ENCODE results near the gene GBX1. TPM values are rescaled to one million over a fixed set of nuclear protein-coding genes. Genes with fewer than 3 reads are reported as not detected.

Gene GBX1
- total RNA-seq, 2 experiments from 2014 or later: not detected

DNA sequence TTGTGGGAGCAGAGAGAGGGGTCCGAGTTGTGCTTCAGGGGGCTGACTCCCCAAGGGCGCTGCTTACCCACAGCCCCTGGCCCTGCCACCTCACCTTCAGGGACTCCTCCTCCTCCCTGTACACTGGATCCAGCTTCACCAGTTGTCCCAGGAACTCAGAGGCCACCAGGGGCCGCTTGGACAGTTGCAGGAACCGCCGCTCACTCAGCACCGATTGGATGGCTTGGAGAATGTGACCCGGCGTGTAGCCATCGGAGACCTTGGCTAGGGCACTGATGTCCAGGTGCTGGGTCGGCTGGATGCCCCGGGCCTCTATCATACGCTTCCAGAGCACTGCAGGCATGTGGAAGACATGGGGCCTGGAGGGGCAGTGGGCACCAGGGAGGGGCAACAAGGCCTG, 24.1 kb upstream of the GBX1 start:
- H3K9me3 Mint-ChIP-seq: no peaks in the 10 kb centered on the region
- peaks cover 2% of the 10 kb centered on the region for H3K27me3 Mint-ChIP-seq
- ChIA-PET POLR2A (interaction anchor here (0.6 kb wide), 1 partner anchor 88 kb away, joined by 4 read pairs; no protein-coding TSS in a partner anchor), CTCF (no interaction called here)
- no peaks in the 10 kb centered on the region for H3K4me1 Mint-ChIP-seq (ENCODE audit: low read depth)
- no peak for DNase-seq
- intact Hi-C loops (cut with micrococcal nuclease): no loop called here
- H3K27ac Mint-ChIP-seq: no peak overlapping the region
- H3K4me3 Mint-ChIP-seq: no peak overlapping the region
- H3K36me3 Mint-ChIP-seq: no peaks in the 10 kb centered on the region

GRCh38 chr7:151189038-151189437, 21.5 kb upstream of the GBX1 start:
- Mint-ChIP-seq H3K36me3 (no peaks in the 10 kb centered on the region), H3K4me3 (no peak overlapping the region), H3K27ac (no peak overlapping the region), H3K27me3 (no peaks in the 10 kb centered on the region), H3K9me3 (no peaks in the 10 kb centered on the region), H3K4me1 (ENCODE audit: low read depth) (no peaks in the 10 kb centered on the region)
- intact Hi-C loops (cut with micrococcal nuclease): no loop called here
- POLR2A ChIA-PET: no interaction called here
- CTCF ChIA-PET: no interaction called here
- no peak for DNase-seq

DNA sequence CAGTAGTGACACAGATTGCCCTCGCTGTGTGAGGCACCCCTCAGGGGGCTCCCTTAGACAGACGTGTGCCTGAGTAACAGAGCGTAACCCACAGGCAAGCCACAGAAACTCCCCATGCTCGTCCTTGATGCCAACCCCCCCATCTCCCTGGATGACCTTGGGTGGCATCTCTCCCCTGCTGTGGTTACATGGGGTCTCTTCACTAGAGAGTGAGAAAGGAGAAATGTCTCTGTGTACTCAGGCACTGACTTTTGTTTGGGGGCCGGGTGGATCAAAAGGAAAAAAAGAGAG, 20.7 kb upstream of the GBX1 start:
- no peaks in the 10 kb centered on the region for H3K4me1 Mint-ChIP-seq (ENCODE audit: low read depth)
- H3K36me3 Mint-ChIP-seq: no peaks in the 10 kb centered on the region
- no peak overlapping the region for H3K27ac Mint-ChIP-seq
- no peaks in the 10 kb centered on the region for H3K9me3 Mint-ChIP-seq
- CTCF ChIA-PET: interaction anchor here (0.9 kb wide), 1 partner anchor 64 kb away, joined by 3 read pairs; no protein-coding TSS in a partner anchor
- POLR2A ChIA-PET: no interaction called here
- intact Hi-C loops (cut with micrococcal nuclease): no loop called here
- no peaks in the 10 kb centered on the region for H3K27me3 Mint-ChIP-seq
- no peak overlapping the region for H3K4me3 Mint-ChIP-seq
- no peak for DNase-seq

GRCh38 chr7:151187409-151188251, 20.1 kb upstream of the GBX1 start:
- no peaks in the 10 kb centered on the region for H3K4me1 Mint-ChIP-seq (ENCODE audit: low read depth)
- no peaks in the 10 kb centered on the region for H3K36me3 Mint-ChIP-seq
- no peak overlapping the region for H3K4me3 Mint-ChIP-seq
- intact Hi-C loops (cut with micrococcal nuclease): no loop called here
- no peak for DNase-seq
- ChIA-PET POLR2A (no interaction called here), CTCF (interaction anchor here (0.9 kb wide), 1 partner anchor 64 kb away, joined by 3 read pairs; no protein-coding TSS in a partner anchor)
- H3K9me3 Mint-ChIP-seq: no peaks in the 10 kb centered on the region
- H3K27ac Mint-ChIP-seq: no peak overlapping the region
- no peaks in the 10 kb centered on the region for H3K27me3 Mint-ChIP-seq

DNA sequence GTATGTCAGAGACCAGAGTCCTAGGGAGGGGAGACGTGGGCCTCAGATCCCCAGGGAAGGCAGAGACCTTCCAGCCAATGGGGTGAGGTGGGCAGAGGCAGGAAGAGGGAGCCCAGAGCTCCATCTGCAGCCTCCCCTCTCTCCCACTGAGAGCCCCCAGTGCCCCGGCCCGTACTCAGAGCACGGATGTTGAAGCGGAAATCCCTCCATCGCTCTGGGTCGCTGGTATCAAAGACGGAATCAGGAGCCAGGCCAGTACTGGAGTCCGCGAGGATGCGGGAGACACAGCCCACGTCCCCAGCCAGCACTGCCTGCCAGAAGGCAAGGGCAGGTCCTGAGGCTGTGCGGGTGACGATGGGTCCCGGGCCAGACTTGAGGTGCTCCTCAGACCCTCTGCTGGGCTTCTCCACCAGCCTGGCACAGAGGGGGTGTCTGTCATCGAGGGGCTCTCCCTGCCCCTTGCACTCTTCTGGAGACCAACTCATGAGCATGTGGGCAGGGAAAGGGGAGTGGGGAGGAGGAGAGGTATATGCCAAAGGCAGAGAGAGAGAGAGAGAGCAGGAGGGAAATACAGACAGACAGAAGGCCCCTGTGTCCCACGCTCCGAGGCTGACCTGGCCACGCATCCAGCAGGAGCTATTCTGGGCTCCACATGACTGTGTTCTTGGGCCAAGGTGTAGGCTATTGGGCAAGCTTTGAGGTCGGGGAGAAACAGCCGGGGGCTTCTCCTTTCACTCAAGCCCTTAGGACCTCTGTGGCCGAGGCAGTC, 19.3 kb upstream of the GBX1 start, which contains the start of gene ASB10:
Gene ASB10, minus strand, starts transcription at position 611 of the 769 bp plus-strand sequence. Its CDS starts 120 bp downstream, at position 491.
- H3K27me3 Mint-ChIP-seq: peaks cover 3% of the 10 kb centered on the region
- ChIA-PET CTCF (no interaction called here), POLR2A (no interaction called here)
- no peak within 1 kb of the TSS for H3K4me3 Mint-ChIP-seq
- intact Hi-C loops (cut with micrococcal nuclease): no loop called here
- H3K9me3 Mint-ChIP-seq: no peaks in the 10 kb centered on the region
- H3K4me1 Mint-ChIP-seq (ENCODE audit: low read depth): no peaks in the 10 kb centered on the region
- no peaks in the 10 kb centered on the region for H3K36me3 Mint-ChIP-seq
- no peak for DNase-seq
- H3K27ac Mint-ChIP-seq: no peak within 1 kb of the TSS

DNA sequence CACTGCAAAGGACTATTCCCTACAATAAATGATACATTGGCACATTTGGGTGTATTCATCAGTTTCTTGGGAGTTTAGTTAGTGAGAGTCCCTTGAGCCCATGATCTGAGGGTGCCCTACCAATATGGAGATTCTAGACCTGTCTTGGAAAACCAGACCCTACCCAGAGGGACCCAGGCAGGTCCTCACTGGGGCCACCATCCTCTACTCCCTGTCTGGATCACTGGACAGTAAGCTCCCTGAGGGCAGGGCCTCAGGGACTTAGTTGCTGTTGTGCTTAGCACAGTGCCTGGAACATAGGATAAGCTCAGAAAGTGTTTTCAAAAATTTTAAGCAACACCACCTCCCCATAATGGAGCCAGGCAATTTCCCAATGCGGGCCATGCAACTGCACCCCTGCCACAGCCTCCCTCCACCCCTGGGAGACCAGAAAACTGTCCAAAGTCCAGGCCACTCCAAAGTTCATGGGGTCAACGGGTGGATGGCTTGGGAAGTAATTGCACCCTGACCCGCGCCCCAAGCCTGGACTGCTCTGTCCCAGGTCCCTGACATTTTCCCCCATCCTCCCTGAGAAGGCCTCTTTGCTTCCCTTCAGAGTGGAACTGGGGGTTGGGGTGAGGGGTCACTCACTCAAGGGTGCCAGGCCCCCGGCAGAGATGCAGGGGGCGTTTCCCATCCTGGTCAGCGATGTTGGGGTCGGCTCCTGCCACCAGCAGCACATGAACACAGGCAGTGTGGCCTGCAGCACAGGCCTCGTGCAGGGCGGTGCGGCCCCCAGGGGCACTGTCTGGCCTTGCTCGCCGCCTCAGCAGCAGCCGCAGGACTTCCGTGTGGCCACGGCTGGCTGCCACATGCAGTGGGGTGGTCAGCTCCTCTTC, 18.5 kb upstream of the GBX1 start:
- DNase-seq: no peak

GRCh38 chr7:151181011-151181431, 13.5 kb upstream of the GBX1 start:
- intact Hi-C loops (cut with micrococcal nuclease): no loop called here
- Mint-ChIP-seq H3K36me3 (no peaks in the 10 kb centered on the region), H3K4me3 (no peak overlapping the region), H3K4me1 (ENCODE audit: low read depth) (no peaks in the 10 kb centered on the region), H3K27ac (no peak overlapping the region), H3K9me3 (no peaks in the 10 kb centered on the region), H3K27me3 (peaks cover 8% of the 10 kb centered on the region)
- ChIA-PET CTCF (no interaction called here), POLR2A (interaction anchor here (0.8 kb wide), 1 partner anchor 30 kb away, joined by 3 read pairs; no protein-coding TSS in a partner anchor)
- peak; percentile 3 for DNase-seq

More for the DNA sequence above, 18.5 kb upstream of the GBX1 start:
- H3K36me3 Mint-ChIP-seq: no peaks in the 10 kb centered on the region
- H3K27me3 Mint-ChIP-seq: peaks cover 3% of the 10 kb centered on the region
- H3K4me1 Mint-ChIP-seq (ENCODE audit: low read depth): no peaks in the 10 kb centered on the region
- H3K4me3 Mint-ChIP-seq: no peak overlapping the region
- H3K27ac Mint-ChIP-seq: no peak overlapping the region
- H3K9me3 Mint-ChIP-seq: no peaks in the 10 kb centered on the region
- intact Hi-C loops (cut with micrococcal nuclease): no loop called here
- ChIA-PET CTCF (no interaction called here), POLR2A (no interaction called here)

DNA sequence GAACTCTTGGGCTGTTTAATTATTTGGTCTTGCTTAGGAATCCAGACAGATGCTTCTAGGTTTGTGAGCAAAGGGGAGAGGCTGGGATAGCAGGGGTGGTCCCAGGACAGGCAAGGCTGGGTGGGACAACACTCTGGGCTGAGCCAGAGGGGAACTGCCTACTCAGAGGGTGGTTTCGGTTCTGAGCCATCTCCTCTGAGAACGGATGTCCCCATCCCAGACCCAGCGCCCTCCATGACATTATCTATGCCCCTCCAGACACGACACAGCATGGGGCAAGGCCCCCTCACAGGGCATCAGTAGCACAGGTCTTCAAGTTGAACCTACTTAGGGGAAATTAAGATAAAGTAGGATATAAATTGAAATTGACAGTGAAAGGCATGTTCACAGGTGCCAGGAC, 12.5 kb upstream of the GBX1 start:
- POLR2A ChIA-PET: no interaction called here
- no peaks in the 10 kb centered on the region for H3K9me3 Mint-ChIP-seq
- peaks cover 8% of the 10 kb centered on the region for H3K27me3 Mint-ChIP-seq
- DNase-seq: no peak
- H3K4me3 Mint-ChIP-seq: no peak overlapping the region
- H3K36me3 Mint-ChIP-seq: no peaks in the 10 kb centered on the region
- no peaks in the 10 kb centered on the region for H3K4me1 Mint-ChIP-seq (ENCODE audit: low read depth)
- intact Hi-C loops (cut with micrococcal nuclease): no loop called here
- CTCF ChIA-PET: interaction anchor here (1.6 kb wide), 1 partner anchor 10 kb away, joined by 7 read pairs; no protein-coding TSS in a partner anchor
- H3K27ac Mint-ChIP-seq: no peak overlapping the region

DNA sequence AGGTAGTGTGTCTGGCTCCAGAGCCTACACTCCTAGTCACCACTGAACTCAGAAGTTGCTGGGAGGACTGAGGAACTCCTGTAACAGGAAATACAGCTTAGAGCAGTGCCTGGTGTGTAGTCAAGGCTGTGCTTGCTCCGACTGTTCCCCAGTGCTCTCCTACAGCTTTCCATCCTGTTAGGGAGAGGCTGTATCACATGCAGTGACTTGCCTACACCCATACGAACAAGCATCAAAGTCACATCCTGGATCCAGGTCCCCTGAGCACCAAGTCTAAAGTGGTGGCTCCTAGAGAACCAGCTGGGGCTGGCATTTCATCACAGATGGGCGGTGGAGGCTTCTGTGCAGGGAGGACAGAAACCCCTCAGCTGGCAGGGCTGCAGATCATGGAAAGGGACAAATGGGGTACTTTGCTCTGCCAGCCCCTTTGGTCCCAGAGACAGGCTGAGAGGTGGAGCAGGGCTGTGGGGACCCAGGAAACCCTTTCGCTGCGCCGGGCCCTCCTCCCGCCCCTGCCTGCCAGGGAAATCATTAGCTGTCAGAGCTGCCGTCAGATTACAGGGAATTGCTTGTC, 11.9 kb upstream of the GBX1 start:
- Mint-ChIP-seq H3K27ac (no peak overlapping the region), H3K9me3 (no peaks in the 10 kb centered on the region), H3K27me3 (peaks cover 11% of the 10 kb centered on the region), H3K4me3 (no peak overlapping the region), H3K36me3 (no peaks in the 10 kb centered on the region), H3K4me1 (ENCODE audit: low read depth) (no peaks in the 10 kb centered on the region)
- CTCF ChIA-PET: interaction anchor here (0.8 to 1.6 kb wide), 3 partner anchors 10 to 65 kb away, joined by 3 to 7 read pairs (median 4); no protein-coding TSS in a partner anchor
- POLR2A ChIA-PET: no interaction called here
- intact Hi-C loops (cut with micrococcal nuclease): no loop called here
- no peak for DNase-seq

- Mint-ChIP-seq H3K27ac (no peak overlapping the region), H3K36me3 (no peaks in the 10 kb centered on the region), H3K9me3 (no peaks in the 10 kb centered on the region), H3K4me3 (no peak overlapping the region), H3K4me1 (ENCODE audit: low read depth) (no peaks in the 10 kb centered on the region), H3K27me3 (peaks cover 11% of the 10 kb centered on the region)
- ChIA-PET POLR2A (no interaction called here), CTCF (interaction anchor here (0.8 to 1.6 kb wide), 3 partner anchors 9 to 65 kb away, joined by 3 to 7 read pairs (median 4); no protein-coding TSS in a partner anchor)
- intact Hi-C loops (cut with micrococcal nuclease): no loop called here
- no peak for DNase-seq
Observed at GRCh38 chr7:151178831-151179230, 11.3 kb upstream of the GBX1 start.

- no peaks in the 10 kb centered on the region for H3K4me1 Mint-ChIP-seq (ENCODE audit: low read depth)
- no peak for DNase-seq
- no peaks in the 10 kb centered on the region for H3K36me3 Mint-ChIP-seq
- no peaks in the 10 kb centered on the region for H3K9me3 Mint-ChIP-seq
- H3K4me3 Mint-ChIP-seq: no peak overlapping the region
- intact Hi-C loops (cut with micrococcal nuclease): no loop called here
- peaks cover 16% of the 10 kb centered on the region for H3K27me3 Mint-ChIP-seq
- H3K27ac Mint-ChIP-seq: no peak overlapping the region
- CTCF ChIA-PET: interaction anchor here (1.6 kb wide), 1 partner anchor 9 kb away, joined by 7 read pairs; no protein-coding TSS in a partner anchor
- POLR2A ChIA-PET: no interaction called here
Observed at GRCh38 chr7:151178236-151178635, 10.7 kb upstream of the GBX1 start.
